Neural cell (in vitro differentiated cells): ENCODE results near the gene PCDHGA8. TPM values are rescaled to one million over a fixed set of nuclear protein-coding genes. Genes with fewer than 3 reads are reported as not detected.
"Not testable (repeated sequence)": the region's sequence is repeated elsewhere in the genome, so short reads cannot be mapped to it uniquely, and the experiment has no call there.

Experiments
- H2AFZ ChIP-seq: fragments of 200-600, 300-800 bp; sonication (generic), shearing (Covaris generic); 2 replicates; pipeline ENCODE4 v1.6.0; 2014; ENCODE audit warnings: low read depth, mild to moderate bottlenecking, antibody characterized with exemption, low read length, moderate library complexity
- H3F3A ChIP-seq: fragments of 200-600 bp; shearing (Covaris generic); 2 replicates; pipeline ENCODE4 v1.6.1; 2016; ENCODE audit warnings: mild to moderate bottlenecking, moderate library complexity, mixed read lengths, antibody characterized with exemption, low read length; ENCODE audit not compliant: insufficient read depth, poor library complexity, severe bottlenecking
- H3K27ac ChIP-seq: fragments of 200-600, 300-800 bp; sonication (generic), shearing (Covaris generic); 2 replicates; pipeline ENCODE4 v1.5.1; 2014; ENCODE audit warnings: mild to moderate bottlenecking, low read length, moderate library complexity
- H3K27me3 ChIP-seq: fragments of 300-800, 200-600 bp; sonication (generic), shearing (Covaris generic); 2 replicates; pipeline ENCODE4 v1.6.0; 2014; ENCODE audit warnings: mild to moderate bottlenecking, low read depth, low read length, moderate library complexity; ENCODE audit not compliant: insufficient read depth
- H3K36me3 ChIP-seq: fragments of 300-800, 200-600 bp; sonication (generic), shearing (Covaris generic); 2 replicates; pipeline ENCODE4 v1.5.1; 2014; ENCODE audit warnings: mild to moderate bottlenecking, antibody characterized with exemption, low read length, moderate library complexity; ENCODE audit not compliant: insufficient read depth
- H3K4me2 ChIP-seq: fragments of 300-800, 200-600 bp; sonication (generic), shearing (Covaris generic); 2 replicates; pipeline ENCODE4 v1.6.0; 2014; ENCODE audit warnings: mild to moderate bottlenecking, low read length
- H3K4me3 ChIP-seq: fragments of 300-800, 200-600 bp; sonication (generic), shearing (Covaris generic); 2 replicates; pipeline ENCODE4 v1.5.1; 2014; ENCODE audit warnings: mild to moderate bottlenecking, low read length, moderate library complexity
- H3K79me2 ChIP-seq: fragments of 200-600 bp; shearing (Covaris generic); replicated peaks from 2 replicates; pipeline ENCODE4 v1.6.0; 2014; ENCODE audit warnings: mild to moderate bottlenecking, low read length, moderate library complexity; ENCODE audit not compliant: insufficient read depth
- H3K9ac ChIP-seq: fragments of 300-800, 200-600 bp; sonication (generic), shearing (Covaris generic); 2 replicates; pipeline ENCODE4 v1.6.1; 2016; ENCODE audit warnings: mild to moderate bottlenecking, low read length, mixed read lengths
- H3K9me2 ChIP-seq: fragments of 200-600 bp; shearing (Covaris generic); 2 replicates; pipeline ENCODE4 v1.6.1; 2016; ENCODE audit warnings: mild to moderate bottlenecking, low read length, mixed read lengths; ENCODE audit not compliant: insufficient read depth
- H3K9me3 ChIP-seq: fragments of 200-600, 300-800 bp; sonication (generic), shearing (Covaris generic); 2 replicates; pipeline ENCODE4 v1.6.1; 2016; ENCODE audit warnings: mild to moderate bottlenecking, mixed run types, low read length, moderate library complexity, mixed read lengths
- H4K20me1 ChIP-seq: fragments of 200-600 bp; shearing (Covaris generic); 2 replicates; pipeline ENCODE4 v1.6.1; 2016; ENCODE audit warnings: mild to moderate bottlenecking, mixed run types; ENCODE audit not compliant: insufficient read depth
- EP300 ChIP-seq: fragments of 450-650 bp; conservative IDR thresholded peaks from 2 replicates; pipeline ENCODE4 v1.6.1; 2014; ENCODE audit warnings: antibody characterized with exemption, mild to moderate bottlenecking, moderate library complexity; ENCODE audit not compliant: poor library complexity, severe bottlenecking
- EZH2 ChIP-seq: fragments of 200-600, 300-800 bp; shearing (Covaris generic), sonication (generic); IDR thresholded peaks from 2 replicates; pipeline ENCODE4 v1.6.1; 2014; ENCODE audit warnings: antibody characterized with exemption, low read length, borderline replicate concordance, mild to moderate bottlenecking; ENCODE audit not compliant: insufficient read depth, poor library complexity, severe bottlenecking
- MXI1 ChIP-seq: fragments of 450-650 bp; conservative IDR thresholded peaks from 2 replicates; pipeline ENCODE4 v1.6.1; 2014; ENCODE audit warnings: antibody characterized with exemption, mild to moderate bottlenecking; ENCODE audit not compliant: poor library complexity, severe bottlenecking
- POLR2AphosphoS5 ChIP-seq: IDR thresholded peaks from 2 replicates; pipeline ENCODE4 v1.6.1; 2012
- RAD21 ChIP-seq: fragments of 450-650 bp; conservative IDR thresholded peaks from 2 replicates; pipeline ENCODE4 v1.6.1; 2014; ENCODE audit warnings: antibody characterized with exemption, mild to moderate bottlenecking, moderate library complexity
- SMC3 ChIP-seq: fragments of 450-650 bp; conservative IDR thresholded peaks from 2 replicates; pipeline ENCODE4 v1.6.1; 2014; ENCODE audit warnings: antibody characterized with exemption, mild to moderate bottlenecking, moderate library complexity; ENCODE audit not compliant: poor library complexity
- TAF1 ChIP-seq: IDR thresholded peaks from 2 replicates; pipeline ENCODE4 v1.6.1; 2012; ENCODE audit warnings: low read depth
- polyA plus RNA-seq: library from polyadenylated mRNA; depleted of rRNA; stranded (reverse); fragments of >200 nt; gene quantifications from 2 replicates; pipeline ENCODE4 v1.2.3, GENCODE V29; 2014
- TF ChIP-seq, protein P1 (sequence below): IDR thresholded peaks from 2 replicates; pipeline ENCODE4 v1.6.1; 2012; ENCODE audit warnings: borderline replicate concordance
- TF ChIP-seq, protein P2 (sequence below): fragments of 450-650 bp; IDR thresholded peaks from 2 replicates; pipeline ENCODE4 v1.5.1; 2014; ENCODE audit warnings: antibody characterized with exemption, mild to moderate bottlenecking, moderate library complexity; ENCODE audit not compliant: poor library complexity, severe bottlenecking

PCDHGA8 gene
- polyA plus RNA-seq, 1 donor from 2014 or later = 0.19 TPM

DNA sequence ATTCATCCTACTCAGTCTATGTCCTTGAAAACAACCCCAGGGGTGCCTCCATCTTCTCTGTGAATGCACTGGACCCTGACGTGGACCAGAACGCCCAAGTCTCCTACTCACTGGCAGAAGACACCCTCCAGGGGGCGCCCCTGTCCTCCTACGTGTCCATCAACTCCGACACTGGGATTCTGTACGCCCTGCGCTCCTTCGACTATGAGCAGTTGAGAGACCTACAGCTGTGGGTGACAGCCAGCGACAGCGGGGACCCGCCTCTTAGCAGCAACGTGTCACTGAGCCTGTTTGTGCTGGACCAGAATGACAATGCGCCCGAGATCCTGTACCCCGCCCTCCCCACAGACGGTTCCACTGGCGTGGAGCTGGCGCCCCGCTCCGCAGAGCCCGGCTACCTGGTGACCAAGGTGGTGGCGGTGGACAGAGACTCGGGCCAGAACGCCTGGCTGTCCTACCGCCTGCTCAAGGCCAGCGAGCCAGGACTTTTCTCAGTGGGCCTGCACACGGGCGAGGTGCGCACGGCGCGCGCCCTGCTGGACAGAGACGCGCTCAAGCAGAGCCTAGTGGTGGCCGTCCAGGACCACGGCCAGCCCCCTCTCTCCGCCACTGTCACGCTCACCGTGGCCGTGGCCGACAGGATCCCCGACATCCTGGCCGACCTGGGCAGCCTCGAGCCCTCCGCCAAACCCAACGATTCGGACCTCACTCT, 16.8 kb upstream of the PCDHGA8 start:
- not testable (repeated sequence) for H3K9ac ChIP-seq, H3K4me2 ChIP-seq, H4K20me1 ChIP-seq, H3K4me3 ChIP-seq, H3K27me3 ChIP-seq, H2AFZ ChIP-seq, H3K27ac ChIP-seq, H3K79me2 ChIP-seq, H3K9me2 ChIP-seq, H3K36me3 ChIP-seq, H3F3A ChIP-seq
- H3K9me3 ChIP-seq = peaks cover 31% of the 10 kb centered on the region

DNA sequence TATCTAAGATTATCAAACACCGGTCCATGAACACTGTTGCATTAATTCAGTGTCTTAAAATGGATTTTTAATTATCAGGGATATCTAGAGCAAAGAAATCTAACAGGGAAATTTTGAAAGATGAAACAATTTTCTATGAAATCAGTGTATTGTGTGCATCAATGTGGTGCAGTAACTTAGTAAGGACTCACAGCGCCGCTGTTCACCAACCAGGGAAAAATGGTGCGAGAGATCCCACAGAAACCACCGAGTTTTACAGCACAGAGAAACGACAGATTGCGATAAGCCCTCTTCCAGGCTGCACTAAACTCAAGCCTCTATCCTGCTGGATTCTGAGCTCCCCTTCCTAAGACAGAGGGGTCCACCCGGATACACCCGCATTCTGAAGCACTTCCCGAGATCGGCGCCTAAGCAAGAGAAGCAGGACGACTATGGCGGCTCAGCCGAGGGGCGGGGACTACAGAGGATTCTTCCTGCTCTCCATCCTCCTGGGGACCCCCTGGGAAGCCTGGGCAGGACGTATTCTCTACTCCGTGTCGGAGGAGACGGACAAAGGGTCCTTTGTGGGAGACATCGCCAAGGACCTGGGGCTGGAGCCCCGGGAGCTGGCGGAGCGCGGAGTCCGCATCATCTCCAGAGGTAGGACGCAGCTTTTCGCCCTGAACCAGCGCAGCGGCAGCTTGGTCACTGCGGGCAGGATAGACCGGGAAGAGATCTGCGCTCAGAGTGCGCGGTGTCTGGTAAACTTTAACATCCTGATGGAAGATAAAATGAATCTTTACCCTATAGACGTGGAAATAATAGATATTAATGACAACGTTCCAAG, 9.8 kb upstream of the PCDHGA8 start, which contains the start of gene PCDHGA7:
PCDHGA7 (plus strand) TSS at position 274 of the 826 bp plus-strand sequence; CDS start at position 432, 158 bp downstream.
- Histone ChIP-seq H3K36me3 (no peaks in the 10 kb centered on the region), H3K4me3 (no peak within 1 kb of the TSS), H3K9me3 (peaks cover 22% of the 10 kb centered on the region), H3F3A (no peaks in the 10 kb centered on the region), H2AFZ (no peak within 1 kb of the TSS), H3K9me2 (no peaks in the 10 kb centered on the region), H3K4me2 (no peak within 1 kb of the TSS), H3K27me3 (no peaks in the 10 kb centered on the region), H4K20me1 (no peaks in the 10 kb centered on the region), H3K79me2 (no peaks in the 10 kb centered on the region), H3K9ac (no peak within 1 kb of the TSS), H3K27ac (no peak within 1 kb of the TSS)
- TF ChIP-seq EZH2 (no peak), MXI1 (no peak), RAD21 (no peak), TAF1 (no peak), EP300 (no peak), SMC3 (no peak), POLR2AphosphoS5 (no peak)
- TF ChIP-seq, protein P1, sequence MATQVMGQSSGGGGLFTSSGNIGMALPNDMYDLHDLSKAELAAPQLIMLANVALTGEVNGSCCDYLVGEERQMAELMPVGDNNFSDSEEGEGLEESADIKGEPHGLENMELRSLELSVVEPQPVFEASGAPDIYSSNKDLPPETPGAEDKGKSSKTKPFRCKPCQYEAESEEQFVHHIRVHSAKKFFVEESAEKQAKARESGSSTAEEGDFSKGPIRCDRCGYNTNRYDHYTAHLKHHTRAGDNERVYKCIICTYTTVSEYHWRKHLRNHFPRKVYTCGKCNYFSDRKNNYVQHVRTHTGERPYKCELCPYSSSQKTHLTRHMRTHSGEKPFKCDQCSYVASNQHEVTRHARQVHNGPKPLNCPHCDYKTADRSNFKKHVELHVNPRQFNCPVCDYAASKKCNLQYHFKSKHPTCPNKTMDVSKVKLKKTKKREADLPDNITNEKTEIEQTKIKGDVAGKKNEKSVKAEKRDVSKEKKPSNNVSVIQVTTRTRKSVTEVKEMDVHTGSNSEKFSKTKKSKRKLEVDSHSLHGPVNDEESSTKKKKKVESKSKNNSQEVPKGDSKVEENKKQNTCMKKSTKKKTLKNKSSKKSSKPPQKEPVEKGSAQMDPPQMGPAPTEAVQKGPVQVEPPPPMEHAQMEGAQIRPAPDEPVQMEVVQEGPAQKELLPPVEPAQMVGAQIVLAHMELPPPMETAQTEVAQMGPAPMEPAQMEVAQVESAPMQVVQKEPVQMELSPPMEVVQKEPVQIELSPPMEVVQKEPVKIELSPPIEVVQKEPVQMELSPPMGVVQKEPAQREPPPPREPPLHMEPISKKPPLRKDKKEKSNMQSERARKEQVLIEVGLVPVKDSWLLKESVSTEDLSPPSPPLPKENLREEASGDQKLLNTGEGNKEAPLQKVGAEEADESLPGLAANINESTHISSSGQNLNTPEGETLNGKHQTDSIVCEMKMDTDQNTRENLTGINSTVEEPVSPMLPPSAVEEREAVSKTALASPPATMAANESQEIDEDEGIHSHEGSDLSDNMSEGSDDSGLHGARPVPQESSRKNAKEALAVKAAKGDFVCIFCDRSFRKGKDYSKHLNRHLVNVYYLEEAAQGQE = no peak
- TF ChIP-seq, protein P2, sequence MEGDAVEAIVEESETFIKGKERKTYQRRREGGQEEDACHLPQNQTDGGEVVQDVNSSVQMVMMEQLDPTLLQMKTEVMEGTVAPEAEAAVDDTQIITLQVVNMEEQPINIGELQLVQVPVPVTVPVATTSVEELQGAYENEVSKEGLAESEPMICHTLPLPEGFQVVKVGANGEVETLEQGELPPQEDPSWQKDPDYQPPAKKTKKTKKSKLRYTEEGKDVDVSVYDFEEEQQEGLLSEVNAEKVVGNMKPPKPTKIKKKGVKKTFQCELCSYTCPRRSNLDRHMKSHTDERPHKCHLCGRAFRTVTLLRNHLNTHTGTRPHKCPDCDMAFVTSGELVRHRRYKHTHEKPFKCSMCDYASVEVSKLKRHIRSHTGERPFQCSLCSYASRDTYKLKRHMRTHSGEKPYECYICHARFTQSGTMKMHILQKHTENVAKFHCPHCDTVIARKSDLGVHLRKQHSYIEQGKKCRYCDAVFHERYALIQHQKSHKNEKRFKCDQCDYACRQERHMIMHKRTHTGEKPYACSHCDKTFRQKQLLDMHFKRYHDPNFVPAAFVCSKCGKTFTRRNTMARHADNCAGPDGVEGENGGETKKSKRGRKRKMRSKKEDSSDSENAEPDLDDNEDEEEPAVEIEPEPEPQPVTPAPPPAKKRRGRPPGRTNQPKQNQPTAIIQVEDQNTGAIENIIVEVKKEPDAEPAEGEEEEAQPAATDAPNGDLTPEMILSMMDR = no peak
